Trophoblast cell (in vitro differentiated cells and primary cell): ENCODE data around the gene CCIN.

Experiments used
- DNase-seq, 2 donors: peaks; one replicate each; pipeline ENCODE4 v3.0.0-alpha.2; 2016
- H2AFZ ChIP-seq: 2 replicates; pipeline ENCODE4 v1.6.1; 2013; ENCODE audit warnings: low read length, moderate library complexity, mild to moderate bottlenecking; ENCODE audit not compliant: insufficient read depth, poor library complexity
- H2AK5ac ChIP-seq: 2 replicates; pipeline ENCODE4 v1.6.1; 2013; ENCODE audit warnings: mild to moderate bottlenecking, low read length
- H2BK120ac ChIP-seq: 2 replicates; pipeline ENCODE4 v1.6.1; 2013; ENCODE audit warnings: low read length, mild to moderate bottlenecking, moderate library complexity; ENCODE audit not compliant: insufficient read depth, poor library complexity
- H2BK12ac ChIP-seq: 2 replicates; pipeline ENCODE4 v1.6.1; 2013; ENCODE audit warnings: mild to moderate bottlenecking, low read length, moderate library complexity
- H2BK5ac ChIP-seq: 2 replicates; pipeline ENCODE4 v1.6.1; 2013; ENCODE audit warnings: low read length, low read depth, moderate library complexity, mild to moderate bottlenecking; ENCODE audit not compliant: poor library complexity
- H3K14ac ChIP-seq: 2 replicates; pipeline ENCODE4 v1.6.1; 2013; ENCODE audit warnings: mild to moderate bottlenecking, low read length
- H3K18ac ChIP-seq: 2 replicates; pipeline ENCODE4 v1.6.1; 2013; ENCODE audit warnings: mild to moderate bottlenecking, low read length
- H3K23ac ChIP-seq: 2 replicates; pipeline ENCODE4 v1.6.1; 2013; ENCODE audit warnings: low read length
- H3K27ac ChIP-seq: 2 replicates; pipeline ENCODE4 v1.5.1; 2013; ENCODE audit warnings: low read depth, mild to moderate bottlenecking, inconsistent platforms, low read length, moderate library complexity
- H3K27me3 ChIP-seq: 2 replicates; pipeline ENCODE4 v1.6.1; 2013; ENCODE audit warnings: inconsistent platforms, mild to moderate bottlenecking, low read length, moderate library complexity; ENCODE audit not compliant: insufficient read depth
- H3K36me3 ChIP-seq, 2 experiments: 1 replicate in 1 of 2; 2 replicates in 1 of 2; pipeline ENCODE4 v1.6.1; 2013; ENCODE audit warnings: low read length in 2 of 2, mild to moderate bottlenecking in 2 of 2, moderate library complexity in 1 of 2; ENCODE audit not compliant: insufficient read depth in 2 of 2, control insufficient read depth in 1 of 2
- H3K4ac ChIP-seq: 2 replicates; pipeline ENCODE4 v1.6.1; 2013; ENCODE audit warnings: low read depth, mild to moderate bottlenecking, low read length, moderate library complexity
- H3K4me1 ChIP-seq, 2 experiments: 1 replicate in 1 of 2; 2 replicates in 1 of 2; pipeline ENCODE4 v1.6.1; 2013; ENCODE audit warnings: low read length in 2 of 2, mild to moderate bottlenecking in 2 of 2, moderate library complexity in 1 of 2; ENCODE audit not compliant: insufficient read depth in 2 of 2, control insufficient read depth in 1 of 2
- H3K4me2 ChIP-seq: 2 replicates; pipeline ENCODE4 v1.6.1; 2013; ENCODE audit warnings: inconsistent platforms, mild to moderate bottlenecking, low read length, moderate library complexity
- H3K4me3 ChIP-seq: 2 replicates; pipeline ENCODE4 v1.5.1; 2013; ENCODE audit warnings: mild to moderate bottlenecking, low read depth, low read length, inconsistent platforms
- H3K79me1 ChIP-seq: one replicate; pipeline ENCODE4 v1.6.1; 2013; ENCODE audit warnings: low read length
- H3K79me2 ChIP-seq: 2 replicates; pipeline ENCODE4 v1.6.1; 2013; ENCODE audit warnings: low read length, mild to moderate bottlenecking; ENCODE audit not compliant: control insufficient read depth, insufficient read depth, poor library complexity
- H3K9ac ChIP-seq: 2 replicates; pipeline ENCODE4 v1.6.1; 2013; ENCODE audit warnings: mild to moderate bottlenecking, low read length
- H3K9me3 ChIP-seq: 2 replicates; pipeline ENCODE4 v1.6.1; 2013; ENCODE audit warnings: low read depth, mild to moderate bottlenecking, control low read depth, inconsistent platforms, low read length; ENCODE audit not compliant: insufficient read depth
- H4K12ac ChIP-seq: 2 replicates; pipeline ENCODE4 v1.6.1; 2013; ENCODE audit warnings: low read depth, mild to moderate bottlenecking, low read length, moderate library complexity
- H4K8ac ChIP-seq: 2 replicates; pipeline ENCODE4 v1.6.1; 2013; ENCODE audit warnings: low read depth, mild to moderate bottlenecking, low read length, moderate library complexity
- H4K91ac ChIP-seq: one replicate; pipeline ENCODE4 v1.6.1; 2013; ENCODE audit warnings: low read depth, mild to moderate bottlenecking, low read length, moderate library complexity
- WGBS: extraction: QIAGEN DNeasy Blood & Tissue Kit; methylation state at CpG from one replicate; pipeline ENCODE4 v1.1.7; 2013; ENCODE audit warnings: missing lambda C conversion rate; ENCODE audit not compliant: insufficient read length, insufficient coverage; ENCODE audit errors: extremely low coverage; 5-methylcytosine and 5-hydroxymethylcytosine counted together

Gene CCIN

DNA sequence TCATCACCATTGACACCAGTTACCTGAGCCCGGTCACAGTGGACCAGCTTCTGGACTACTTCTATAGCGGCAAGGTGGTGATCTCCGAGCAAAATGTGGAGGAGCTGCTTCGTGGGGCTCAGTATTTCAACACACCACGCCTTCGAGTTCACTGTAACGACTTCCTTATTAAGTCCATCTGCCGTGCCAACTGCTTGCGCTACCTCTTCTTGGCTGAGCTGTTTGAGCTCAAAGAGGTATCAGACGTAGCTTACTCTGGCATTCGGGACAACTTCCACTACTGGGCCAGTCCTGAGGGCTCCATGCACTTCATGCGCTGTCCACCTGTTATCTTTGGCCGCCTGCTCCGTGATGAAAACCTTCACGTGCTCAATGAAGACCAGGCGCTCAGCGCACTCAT, 520 bp downstream of the CCIN start:
- WGBS, result no CpG with 5 or more reads among the region's 17 CpGs
- H3K27ac ChIP-seq, result no peak overlapping the region
- H2AFZ ChIP-seq, result no peak overlapping the region
- H3K14ac ChIP-seq, result no peak overlapping the region
- no peak overlapping the region for H3K18ac ChIP-seq
- DNase-seq, result no peak
- H3K79me2 ChIP-seq, result peaks cover 3% of the 10 kb centered on the region
- no peak overlapping the region for H3K4me2 ChIP-seq
- peaks cover 10% of the 10 kb centered on the region for H3K79me1 ChIP-seq
- H3K23ac ChIP-seq, result no peak overlapping the region
- no peak overlapping the region for H2BK5ac ChIP-seq
- no peaks in the 10 kb centered on the region for H3K36me3 ChIP-seq
- H4K8ac ChIP-seq, result no peak overlapping the region
- H3K4ac ChIP-seq, result no peak overlapping the region
- H2BK120ac ChIP-seq, result no peak overlapping the region
- H3K9me3 ChIP-seq, result no peaks in the 10 kb centered on the region
- no peak overlapping the region for H2AK5ac ChIP-seq
- no peak overlapping the region for H4K12ac ChIP-seq
- H4K91ac ChIP-seq, result no peak overlapping the region
- no peak overlapping the region for H2BK12ac ChIP-seq
- H3K4me1 ChIP-seq, result peaks cover 6 to 12% of the 10 kb centered on the region in 2 experiments
- H3K4me3 ChIP-seq, result no peak overlapping the region
- H3K27me3 ChIP-seq, result no peaks in the 10 kb centered on the region
- no peak overlapping the region for H3K9ac ChIP-seq

DNA sequence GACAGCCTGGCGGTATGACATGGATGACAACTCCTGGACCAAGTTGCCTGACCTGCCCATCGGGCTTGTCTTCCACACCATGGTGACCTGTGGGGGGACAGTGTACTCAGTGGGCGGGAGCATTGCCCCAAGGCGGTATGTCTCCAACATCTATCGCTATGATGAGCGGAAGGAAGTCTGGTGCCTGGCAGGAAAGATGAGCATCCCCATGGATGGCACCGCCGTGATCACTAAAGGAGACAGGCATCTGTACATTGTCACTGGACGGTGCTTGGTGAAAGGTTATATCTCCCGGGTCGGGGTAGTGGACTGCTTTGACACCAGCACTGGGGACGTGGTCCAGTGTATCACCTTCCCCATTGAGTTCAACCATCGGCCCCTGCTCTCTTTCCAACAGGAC, 1.3 kb downstream of the CCIN start:
- no peak overlapping the region for H3K14ac ChIP-seq
- H3K79me1 ChIP-seq, result peaks cover 10% of the 10 kb centered on the region
- H3K79me2 ChIP-seq, result peaks cover 3% of the 10 kb centered on the region
- H3K4me2 ChIP-seq, result no peak overlapping the region
- H2BK120ac ChIP-seq, result no peak overlapping the region
- no peak overlapping the region for H2BK12ac ChIP-seq
- no peak overlapping the region for H3K23ac ChIP-seq
- H3K9me3 ChIP-seq, result no peaks in the 10 kb centered on the region
- H3K36me3 ChIP-seq, result no peaks in the 10 kb centered on the region
- H2AFZ ChIP-seq, result no peak overlapping the region
- no peak overlapping the region for H4K8ac ChIP-seq
- DNase-seq, result no peak
- no peak overlapping the region for H3K9ac ChIP-seq
- H4K91ac ChIP-seq, result no peak overlapping the region
- H3K18ac ChIP-seq, result no peak overlapping the region
- H3K4me3 ChIP-seq, result no peak overlapping the region
- H3K4me1 ChIP-seq, result peaks cover 10 to 13% of the 10 kb centered on the region in 2 experiments
- no peak overlapping the region for H2BK5ac ChIP-seq
- no peak overlapping the region for H4K12ac ChIP-seq
- H2AK5ac ChIP-seq, result no peak overlapping the region
- no peak overlapping the region for H3K27ac ChIP-seq
- WGBS, result no CpG with 5 or more reads among the region's 13 CpGs
- no peak overlapping the region for H3K4ac ChIP-seq
- H3K27me3 ChIP-seq, result no peaks in the 10 kb centered on the region

DNA sequence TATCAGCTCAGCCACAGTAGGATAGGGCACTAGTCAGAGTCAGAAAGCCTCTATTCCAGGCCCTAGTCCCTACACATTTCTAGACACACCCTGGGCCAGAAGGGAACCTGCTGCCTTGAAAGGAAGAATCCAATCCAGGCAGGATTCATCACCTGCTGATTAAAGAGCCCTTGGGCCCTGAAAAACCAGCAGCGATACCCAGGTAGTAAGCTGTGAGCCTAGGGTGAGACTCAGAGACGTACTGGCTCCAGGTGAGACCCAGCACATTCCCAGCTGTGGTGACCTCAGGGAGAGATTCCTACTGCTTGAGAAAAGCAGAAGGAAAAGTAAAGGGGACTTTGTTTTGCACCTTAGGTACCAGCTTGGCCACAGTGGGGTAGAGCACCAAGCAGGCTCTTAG, 4.7 kb downstream of the CCIN start:
- H2BK12ac ChIP-seq, result no peak overlapping the region
- H4K12ac ChIP-seq, result no peak overlapping the region
- DNase-seq, result peak; percentile 86 to 90
- no peaks in the 10 kb centered on the region for H3K27me3 ChIP-seq
- no CpG with 5 or more reads among the region's 2 CpGs for WGBS
- peak overlapping the region; percentile 56 for H3K27ac ChIP-seq
- peaks cover 6 to 7% of the 10 kb centered on the region in 2 experiments for H3K4me1 ChIP-seq
- H3K4me2 ChIP-seq, result no peak overlapping the region
- H3K23ac ChIP-seq, result no peak overlapping the region
- H2BK5ac ChIP-seq, result peak overlapping the region; percentile 21
- H4K8ac ChIP-seq, result peak overlapping the region; percentile 31
- H3K14ac ChIP-seq, result no peak overlapping the region
- H4K91ac ChIP-seq, result peak overlapping the region; percentile 66
- no peaks in the 10 kb centered on the region for H3K9me3 ChIP-seq
- H2AK5ac ChIP-seq, result no peak overlapping the region
- peak overlapping the region; percentile 60 for H2BK120ac ChIP-seq
- H3K79me2 ChIP-seq, result peaks cover 1% of the 10 kb centered on the region
- H3K4ac ChIP-seq, result no peak overlapping the region
- peak overlapping the region; percentile 43 for H3K18ac ChIP-seq
- no peak overlapping the region for H2AFZ ChIP-seq
- H3K36me3 ChIP-seq, result no peaks in the 10 kb centered on the region
- H3K79me1 ChIP-seq, result peaks cover 5% of the 10 kb centered on the region
- H3K4me3 ChIP-seq, result no peak overlapping the region
- no peak overlapping the region for H3K9ac ChIP-seq

DNA sequence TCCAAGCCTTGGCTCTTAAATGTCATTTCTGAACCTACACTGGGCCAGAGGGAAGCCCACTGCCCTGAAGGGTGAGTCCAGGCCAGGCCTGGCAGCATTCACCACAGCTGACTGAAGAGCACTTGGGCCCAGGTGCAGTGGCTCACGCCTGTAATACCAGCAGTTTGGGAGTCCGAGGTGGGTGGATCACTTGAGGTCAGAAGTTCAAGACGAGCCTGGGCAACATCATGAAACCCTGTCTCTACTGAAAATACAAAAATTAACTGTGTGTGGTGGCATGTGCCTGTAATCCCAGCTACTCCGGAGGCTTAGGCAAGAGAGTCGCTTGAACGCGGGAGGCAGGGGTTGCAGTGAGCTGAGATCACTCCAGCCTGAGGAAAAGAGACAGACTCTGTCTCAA, 5.1 kb downstream of the CCIN start:
- no peaks in the 10 kb centered on the region for H3K36me3 ChIP-seq
- H2BK5ac ChIP-seq, result peak overlapping the region; percentile 21
- no peaks in the 10 kb centered on the region for H3K27me3 ChIP-seq
- no peak overlapping the region for H3K4ac ChIP-seq
- no peak overlapping the region for H4K12ac ChIP-seq
- peak in 1 of 2 donors; percentile 55 for DNase-seq
- H3K9ac ChIP-seq, result no peak overlapping the region
- no peak overlapping the region for H3K23ac ChIP-seq
- peaks cover 1% of the 10 kb centered on the region for H3K79me2 ChIP-seq
- peak overlapping the region; percentile 60 for H2BK120ac ChIP-seq
- H3K27ac ChIP-seq, result peak overlapping the region; percentile 56
- H3K79me1 ChIP-seq, result peaks cover 5% of the 10 kb centered on the region
- no CpG with 5 or more reads among the region's 7 CpGs for WGBS
- no peak overlapping the region for H4K8ac ChIP-seq
- no peaks in the 10 kb centered on the region for H3K9me3 ChIP-seq
- H3K14ac ChIP-seq, result no peak overlapping the region
- H2AK5ac ChIP-seq, result no peak overlapping the region
- H2BK12ac ChIP-seq, result peak overlapping the region; percentile 15
- H3K4me3 ChIP-seq, result no peak overlapping the region
- peak overlapping the region; percentile 66 for H4K91ac ChIP-seq
- H2AFZ ChIP-seq, result no peak overlapping the region
- H3K18ac ChIP-seq, result no peak overlapping the region
- peaks cover 6 to 7% of the 10 kb centered on the region in 2 experiments for H3K4me1 ChIP-seq
- H3K4me2 ChIP-seq, result no peak overlapping the region
